ENCODE results near the gene TJP1. TPM values are rescaled to one million over a fixed set of nuclear protein-coding genes. Genes with fewer than 3 reads are reported as not detected.

Gene TJP1
- total RNA-seq, 1 donor from 2014 or later = 172 TPM

- no peak for TF ChIP-seq CTCF (IDR thresholded peaks at IDR 0.05; ENCODE audit: unreplicated experiment)
- H3K27ac Mint-ChIP-seq = peak overlapping the region; percentile 18
Measured at GRCh38 chr15:29712149-29712885, 110.0 kb downstream of the TJP1 start.

GRCh38 chr15:29711531-29711930, 110.7 kb downstream of the TJP1 start:
- peaks cover 20% of the 10 kb centered on the region for H3K4me1 Mint-ChIP-seq (ENCODE audit: low read depth)
- no peaks in the 10 kb centered on the region for H3K9me3 Mint-ChIP-seq (ENCODE audit: low read depth)
- no peak overlapping the region for H3K4me3 Mint-ChIP-seq (ENCODE audit: low read depth)
- no peak for TF ChIP-seq CTCF (IDR thresholded peaks at IDR 0.05; ENCODE audit: unreplicated experiment)
- no peak overlapping the region for H3K27ac Mint-ChIP-seq
- H3K27me3 Mint-ChIP-seq = no peaks in the 10 kb centered on the region
- H3K36me3 Mint-ChIP-seq (ENCODE audit: insufficient read depth) = peaks cover 50% of the 10 kb centered on the region
- no peak for DNase-seq (ENCODE audit: low spot score, unreplicated experiment)

More at GRCh38 chr15:29712149-29712885, 110.0 kb downstream of the TJP1 start:
- Mint-ChIP-seq H3K9me3 (ENCODE audit: low read depth) (no peaks in the 10 kb centered on the region), H3K4me3 (ENCODE audit: low read depth) (no peak overlapping the region), H3K27me3 (no peaks in the 10 kb centered on the region), H3K4me1 (ENCODE audit: low read depth) (peaks cover 20% of the 10 kb centered on the region), H3K36me3 (ENCODE audit: insufficient read depth) (peaks cover 50% of the 10 kb centered on the region)
- no peak for DNase-seq (ENCODE audit: low spot score, unreplicated experiment)

- Mint-ChIP-seq H3K9me3 (ENCODE audit: low read depth) (no peaks in the 10 kb centered on the region), H3K27me3 (no peaks in the 10 kb centered on the region), H3K27ac (no peak overlapping the region), H3K4me1 (ENCODE audit: low read depth) (peaks cover 24% of the 10 kb centered on the region), H3K4me3 (ENCODE audit: low read depth) (no peak overlapping the region), H3K36me3 (ENCODE audit: insufficient read depth) (peaks cover 46% of the 10 kb centered on the region)
- DNase-seq (ENCODE audit: low spot score, unreplicated experiment) = no peak
- no peak for TF ChIP-seq CTCF (IDR thresholded peaks at IDR 0.05; ENCODE audit: unreplicated experiment)
Measured at GRCh38 chr15:29708519-29708918, 113.7 kb downstream of the TJP1 start.

- Mint-ChIP-seq H3K4me1 (ENCODE audit: low read depth) (peaks cover 22% of the 10 kb centered on the region), H3K36me3 (ENCODE audit: insufficient read depth) (peaks cover 48% of the 10 kb centered on the region), H3K27me3 (no peaks in the 10 kb centered on the region), H3K4me3 (ENCODE audit: low read depth) (no peak overlapping the region), H3K27ac (no peak overlapping the region), H3K9me3 (ENCODE audit: low read depth) (no peaks in the 10 kb centered on the region)
- no peak for DNase-seq (ENCODE audit: low spot score, unreplicated experiment)
- no peak for TF ChIP-seq CTCF (IDR thresholded peaks at IDR 0.05; ENCODE audit: unreplicated experiment)
Measured at GRCh38 chr15:29704950-29705597, 117.2 kb downstream of the TJP1 start.

GRCh38 chr15:29701151-29701550, 121.1 kb downstream of the TJP1 start:
- Mint-ChIP-seq H3K27me3 (no peaks in the 10 kb centered on the region), H3K27ac (no peak overlapping the region), H3K36me3 (ENCODE audit: insufficient read depth) (peaks cover 34% of the 10 kb centered on the region), H3K4me3 (ENCODE audit: low read depth) (no peak overlapping the region), H3K4me1 (ENCODE audit: low read depth) (peaks cover 26% of the 10 kb centered on the region), H3K9me3 (ENCODE audit: low read depth) (no peaks in the 10 kb centered on the region)
- TF ChIP-seq CTCF (IDR thresholded peaks at IDR 0.05; ENCODE audit: unreplicated experiment) = no peak
- DNase-seq (ENCODE audit: low spot score, unreplicated experiment) = no peak
